ENCODE results near the gene GPC1.

The GPC1 gene

GRCh38 chr2:240501531-240501991, 66.1 kb downstream of the GPC1 start:
- no peak for DNase-seq

GRCh38 chr2:240502059-240502429, 66.6 kb downstream of the GPC1 start:
- no peak for DNase-seq

- DNase-seq, result no peak
Measured at GRCh38 chr2:240502430-240503121, 67.1 kb downstream of the GPC1 start.

GRCh38 chr2:240503375-240503774, 67.9 kb downstream of the GPC1 start:
- DNase-seq, result no peak

GRCh38 chr2:240503848-240504247, 68.4 kb downstream of the GPC1 start:
- DNase-seq, result no peak

- DNase-seq, result no peak
Measured at GRCh38 chr2:240505910-240506309, 70.4 kb downstream of the GPC1 start.

GRCh38 chr2:240506406-240507059, 71.1 kb downstream of the GPC1 start:
- no peak for DNase-seq

GRCh38 chr2:240507060-240507777, 71.8 kb downstream of the GPC1 start:
- DNase-seq, result no peak

- no peak for DNase-seq
Measured at GRCh38 chr2:240507778-240508251, 72.4 kb downstream of the GPC1 start.

- DNase-seq, result no peak
Measured at GRCh38 chr2:240508832-240509545, 73.5 kb downstream of the GPC1 start.

GRCh38 chr2:240509667-240510512, 74.4 kb downstream of the GPC1 start:
- DNase-seq, result no peak

- no peak for DNase-seq
Measured at GRCh38 chr2:240510513-240511210, 75.2 kb downstream of the GPC1 start.

GRCh38 chr2:240511351-240512108, 76.1 kb downstream of the GPC1 start:
- no peak for DNase-seq

GRCh38 chr2:240512109-240512485, 76.6 kb downstream of the GPC1 start:
- DNase-seq, result no peak

GRCh38 chr2:240512666-240513535, 77.4 kb downstream of the GPC1 start:
- DNase-seq, result no peak

- DNase-seq, result peak; percentile 80
Measured at GRCh38 chr2:240513549-240514287, 78.3 kb downstream of the GPC1 start.

GRCh38 chr2:240514631-240515030, 79.2 kb downstream of the GPC1 start:
- no peak for DNase-seq

GRCh38 chr2:240517342-240517741, 81.9 kb downstream of the GPC1 start:
- no peak for DNase-seq
